Measurements from ENCODE around the gene ESRRA. TPM values are rescaled to one million over a fixed set of nuclear protein-coding genes. Genes with fewer than 3 reads are reported as not detected.

ESRRA gene
- total RNA-seq, 1 experiment from 2014 or later: 63.4 TPM

DNA sequence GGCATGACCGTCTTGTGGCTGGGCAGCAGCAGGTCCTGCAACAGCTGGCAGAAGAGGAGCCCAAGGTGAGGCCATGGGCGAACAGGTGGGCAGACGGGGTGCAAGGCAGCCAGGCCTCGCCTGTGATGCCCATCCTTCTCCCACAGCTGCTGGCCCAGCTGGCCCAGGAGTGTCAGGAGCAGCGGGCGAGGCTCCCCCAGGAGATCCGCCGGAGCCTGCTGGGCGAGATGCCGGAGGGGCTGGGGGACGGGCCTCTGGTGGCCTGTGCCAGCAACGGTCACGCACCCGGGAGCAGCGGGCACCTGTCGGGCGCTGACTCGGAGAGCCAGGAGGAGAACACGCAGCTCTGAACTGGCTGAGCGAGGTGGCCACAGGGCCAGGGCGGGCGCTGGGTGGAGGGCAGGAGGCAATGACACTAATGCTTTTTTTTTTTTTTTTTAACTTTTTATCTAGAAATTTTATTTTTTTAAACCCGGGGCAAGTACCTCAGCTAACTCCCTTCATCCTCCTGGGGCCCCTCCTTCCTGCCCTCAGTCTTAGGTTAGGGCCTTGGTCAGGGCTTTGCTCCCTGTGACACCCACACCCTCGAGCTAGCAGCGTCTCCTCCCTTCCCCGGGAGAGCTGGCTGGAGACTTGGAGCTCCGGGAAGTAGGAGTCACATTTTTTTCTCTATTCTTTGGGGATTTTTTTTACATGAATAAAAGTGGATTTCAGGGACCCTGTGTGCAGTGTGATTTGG is 37.9 kb upstream of the ESRRA start:
- H3K9me3 Mint-ChIP-seq (ENCODE audit: unreplicated experiment): no peaks in the 10 kb centered on the region
- H3K4me1 Mint-ChIP-seq (ENCODE audit: insufficient read depth, unreplicated experiment): peaks cover 23% of the 10 kb centered on the region
- DNase-seq (ENCODE audit: unreplicated experiment): no peak
- intact Hi-C loops (cut with micrococcal nuclease): no loop called here
- no TSS peak for BruUV-seq (replicated peaks)
- POLR2A ChIA-PET: interaction anchor here (0.8 to 7.6 kb wide), 8 partner anchors 8 to 41 kb away, joined by 3 to 125 read pairs (median 63); partner anchors contain the start of genes BAD, CATSPERZ, ESRRA and FKBP2
- TF ChIP-seq, protein P1, sequence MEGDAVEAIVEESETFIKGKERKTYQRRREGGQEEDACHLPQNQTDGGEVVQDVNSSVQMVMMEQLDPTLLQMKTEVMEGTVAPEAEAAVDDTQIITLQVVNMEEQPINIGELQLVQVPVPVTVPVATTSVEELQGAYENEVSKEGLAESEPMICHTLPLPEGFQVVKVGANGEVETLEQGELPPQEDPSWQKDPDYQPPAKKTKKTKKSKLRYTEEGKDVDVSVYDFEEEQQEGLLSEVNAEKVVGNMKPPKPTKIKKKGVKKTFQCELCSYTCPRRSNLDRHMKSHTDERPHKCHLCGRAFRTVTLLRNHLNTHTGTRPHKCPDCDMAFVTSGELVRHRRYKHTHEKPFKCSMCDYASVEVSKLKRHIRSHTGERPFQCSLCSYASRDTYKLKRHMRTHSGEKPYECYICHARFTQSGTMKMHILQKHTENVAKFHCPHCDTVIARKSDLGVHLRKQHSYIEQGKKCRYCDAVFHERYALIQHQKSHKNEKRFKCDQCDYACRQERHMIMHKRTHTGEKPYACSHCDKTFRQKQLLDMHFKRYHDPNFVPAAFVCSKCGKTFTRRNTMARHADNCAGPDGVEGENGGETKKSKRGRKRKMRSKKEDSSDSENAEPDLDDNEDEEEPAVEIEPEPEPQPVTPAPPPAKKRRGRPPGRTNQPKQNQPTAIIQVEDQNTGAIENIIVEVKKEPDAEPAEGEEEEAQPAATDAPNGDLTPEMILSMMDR (IDR thresholded peaks at IDR 0.05; ENCODE audit: unreplicated experiment): no peak
- no peak overlapping the region for H3K4me3 Mint-ChIP-seq (ENCODE audit: unreplicated experiment)
- CTCF ChIA-PET: interaction anchor here (0.6 to 6.4 kb wide), 7 partner anchors 14 to 1462 kb away, joined by 3 to 70 read pairs (median 3); partner anchors contain the start of gene PLCB3
- H3K27ac Mint-ChIP-seq (ENCODE audit: low read depth, unreplicated experiment): no peak overlapping the region
- no peaks in the 10 kb centered on the region for H3K27me3 Mint-ChIP-seq (ENCODE audit: insufficient read depth, unreplicated experiment)
- peaks cover 57% of the 10 kb centered on the region for H3K36me3 Mint-ChIP-seq (ENCODE audit: insufficient read depth, unreplicated experiment)

DNA sequence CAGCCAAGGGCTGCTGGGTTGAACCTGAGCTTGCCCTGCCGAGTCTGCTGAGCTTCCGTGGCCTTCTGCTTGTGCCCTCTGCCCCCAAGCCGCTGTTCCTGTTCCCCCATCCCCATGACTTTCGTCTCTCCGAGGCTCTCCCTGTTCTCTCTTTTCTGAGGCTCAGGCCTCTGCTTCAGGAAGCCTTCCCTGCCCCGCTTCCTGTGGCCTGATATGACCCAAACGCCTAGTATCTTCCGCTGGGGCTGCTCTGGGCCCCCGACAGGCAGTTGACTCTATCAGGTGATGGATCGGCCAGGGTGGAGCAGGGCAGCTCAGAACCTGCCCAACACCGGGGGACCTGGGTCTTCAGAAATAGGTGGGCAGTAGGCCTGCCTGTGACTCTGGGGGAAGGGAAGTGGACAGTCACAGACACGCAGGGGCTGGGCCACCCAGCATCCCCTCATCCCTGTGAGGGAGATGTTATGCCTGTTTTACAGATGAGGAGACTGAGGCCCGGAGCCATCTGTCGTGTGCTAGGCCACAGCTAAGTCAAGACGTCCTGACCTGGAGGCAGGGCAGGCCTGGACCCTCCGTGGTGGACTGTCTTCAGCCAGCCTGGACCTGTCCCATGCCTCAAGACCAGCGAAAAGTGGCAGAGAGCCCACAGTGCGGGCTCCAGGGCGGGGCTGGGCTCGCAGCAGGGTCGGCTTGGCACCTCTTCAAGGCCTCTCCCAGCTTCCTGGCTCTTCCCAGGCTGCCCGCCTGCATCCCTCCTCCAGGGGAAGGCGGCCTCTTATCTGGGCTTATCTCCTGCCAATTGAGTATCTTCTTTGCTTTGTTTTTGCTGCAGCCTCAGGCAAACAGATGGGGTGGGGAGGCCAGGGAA is 37.1 kb upstream of the ESRRA start:
- Mint-ChIP-seq H3K36me3 (ENCODE audit: insufficient read depth, unreplicated experiment) (peaks cover 48% of the 10 kb centered on the region), H3K4me3 (ENCODE audit: unreplicated experiment) (peak overlapping the region; percentile 96), H3K9me3 (ENCODE audit: unreplicated experiment) (no peaks in the 10 kb centered on the region), H3K27me3 (ENCODE audit: insufficient read depth, unreplicated experiment) (no peaks in the 10 kb centered on the region), H3K27ac (ENCODE audit: low read depth, unreplicated experiment) (peak overlapping the region; percentile 96), H3K4me1 (ENCODE audit: insufficient read depth, unreplicated experiment) (peaks cover 23% of the 10 kb centered on the region)
- ChIA-PET CTCF (interaction anchor here (0.6 to 6.4 kb wide), 8 partner anchors 13 to 1462 kb away, joined by 3 to 70 read pairs (median 4); partner anchors contain the start of gene PLCB3), POLR2A (interaction anchor here (0.8 to 7.6 kb wide), 22 partner anchors 9 to 87 kb away, joined by 3 to 125 read pairs (median 8); partner anchors contain the start of genes BAD, CATSPERZ, ESRRA and FKBP2)
- intact Hi-C loops (cut with micrococcal nuclease): no loop called here
- BruUV-seq (replicated peaks): no TSS peak
- TF ChIP-seq, protein P1 (IDR thresholded peaks at IDR 0.05; ENCODE audit: unreplicated experiment): no peak
- peak; percentile 73 for DNase-seq (ENCODE audit: unreplicated experiment)

DNA sequence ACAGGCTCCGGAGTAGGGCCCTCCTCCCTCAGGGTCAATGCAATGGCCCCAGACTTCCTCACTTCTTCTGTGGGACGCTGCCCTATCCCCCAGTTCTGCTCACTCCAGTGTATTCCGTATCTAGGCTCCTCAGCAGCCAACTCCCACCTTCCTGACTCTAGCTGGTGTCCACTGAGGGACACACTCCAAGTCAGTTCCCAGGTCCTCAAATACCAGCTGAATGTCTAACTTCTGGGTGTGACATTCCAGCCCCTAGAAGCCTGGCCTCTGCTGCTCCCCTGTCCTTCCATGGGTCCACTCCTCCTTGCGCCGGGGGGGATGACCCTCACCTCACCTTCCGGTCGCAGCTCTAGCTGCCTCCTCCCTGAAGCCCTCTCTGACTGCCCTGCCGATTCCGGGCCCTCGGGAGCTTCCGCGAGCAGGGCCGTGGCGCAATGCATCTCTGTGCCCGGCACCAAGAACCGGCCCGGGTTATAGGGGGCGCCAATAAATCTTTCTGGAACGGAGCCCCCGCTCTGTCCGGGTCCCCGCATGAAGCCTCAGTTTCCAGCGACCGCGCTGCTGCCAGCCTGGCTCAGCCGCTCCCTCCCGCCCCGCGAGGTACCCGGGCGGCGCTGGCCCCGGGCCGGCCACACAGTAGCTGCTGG is 36.3 kb upstream of the ESRRA start:
- TF ChIP-seq, protein P1 (IDR thresholded peaks at IDR 0.05; ENCODE audit: unreplicated experiment): no peak
- CTCF ChIA-PET: interaction anchor here (0.7 to 6.4 kb wide), 5 partner anchors 18 to 1534 kb away, joined by 3 to 70 read pairs (median 8); partner anchors contain the start of gene PLCB3
- intact Hi-C loops (cut with micrococcal nuclease): loop anchor here (1.0 kb wide), 1 partner anchor 18 kb away; the partner anchor contains the start of gene PLCB3
- BruUV-seq (replicated peaks): no TSS peak
- H3K9me3 Mint-ChIP-seq (ENCODE audit: unreplicated experiment): no peaks in the 10 kb centered on the region
- H3K4me3 Mint-ChIP-seq (ENCODE audit: unreplicated experiment): peak overlapping the region; percentile 96
- no peaks in the 10 kb centered on the region for H3K27me3 Mint-ChIP-seq (ENCODE audit: insufficient read depth, unreplicated experiment)
- peaks cover 23% of the 10 kb centered on the region for H3K4me1 Mint-ChIP-seq (ENCODE audit: insufficient read depth, unreplicated experiment)
- POLR2A ChIA-PET: interaction anchor here (0.8 to 7.6 kb wide), 24 partner anchors 8 to 510 kb away, joined by 3 to 125 read pairs (median 7); partner anchors contain the start of genes BAD, CATSPERZ, ESRRA and FKBP2
- peak overlapping the region; percentile 96 for H3K27ac Mint-ChIP-seq (ENCODE audit: low read depth, unreplicated experiment)
- DNase-seq (ENCODE audit: unreplicated experiment): peak; percentile 55
- peaks cover 52% of the 10 kb centered on the region for H3K36me3 Mint-ChIP-seq (ENCODE audit: insufficient read depth, unreplicated experiment)
